IPS-11a (cell line): Measurements from ENCODE around the gene LRRC7.

Source experiments
- H3K4me3 ChIP-seq: one replicate; pipeline ENCODE4 v1.5.1; 2013; ENCODE audit warnings: low read depth, low read length, control low read depth

Gene LRRC7

GRCh38 chr1:69567652-69568420, at the start of gene LRRC7:
TSS of gene LRRC7 (plus strand) at chr1:69567922. CDS start at chr1:69568640, 718 bp downstream.
- H3K4me3 ChIP-seq = peak within 1 kb of the TSS; percentile 61

GRCh38 chr1:69519006-69519405, 48.7 kb upstream of the LRRC7 start:
- no peak overlapping the region for H3K4me3 ChIP-seq

- H3K4me3 ChIP-seq = no peak overlapping the region
Observed at GRCh38 chr1:69520326-69520725, 47.4 kb upstream of the LRRC7 start.

GRCh38 chr1:69523032-69523431, 44.7 kb upstream of the LRRC7 start:
- H3K4me3 ChIP-seq = no peak overlapping the region

- no peak overlapping the region for H3K4me3 ChIP-seq
Observed at GRCh38 chr1:69523461-69523860, 44.3 kb upstream of the LRRC7 start.

GRCh38 chr1:69524015-69524414, 43.7 kb upstream of the LRRC7 start:
- H3K4me3 ChIP-seq = no peak overlapping the region

GRCh38 chr1:69527273-69527672, 40.4 kb upstream of the LRRC7 start:
- no peak overlapping the region for H3K4me3 ChIP-seq

GRCh38 chr1:69528376-69528775, 39.3 kb upstream of the LRRC7 start:
- no peak overlapping the region for H3K4me3 ChIP-seq

- no peak overlapping the region for H3K4me3 ChIP-seq
Observed at GRCh38 chr1:69533343-69533742, 34.4 kb upstream of the LRRC7 start.

GRCh38 chr1:69534829-69535228, 32.9 kb upstream of the LRRC7 start:
- no peak overlapping the region for H3K4me3 ChIP-seq

- H3K4me3 ChIP-seq = no peak overlapping the region
Observed at GRCh38 chr1:69535490-69535889, 32.2 kb upstream of the LRRC7 start.

GRCh38 chr1:69540052-69540451, 27.7 kb upstream of the LRRC7 start:
- no peak overlapping the region for H3K4me3 ChIP-seq

GRCh38 chr1:69551476-69552324, 16.0 kb upstream of the LRRC7 start:
- H3K4me3 ChIP-seq = no peak overlapping the region

GRCh38 chr1:69553726-69554125, 14.0 kb upstream of the LRRC7 start:
- H3K4me3 ChIP-seq = no peak overlapping the region

GRCh38 chr1:69568421-69569174, 876 bp downstream of the LRRC7 start:
- peak overlapping the region; percentile 61 for H3K4me3 ChIP-seq

GRCh38 chr1:69569175-69569541, 1.4 kb downstream of the LRRC7 start:
- H3K4me3 ChIP-seq = peak overlapping the region; percentile 10

- H3K4me3 ChIP-seq = peak overlapping the region; percentile 22
Observed at GRCh38 chr1:69569576-69570328, 2.0 kb downstream of the LRRC7 start.

- H3K4me3 ChIP-seq = no peak overlapping the region
Observed at GRCh38 chr1:69570356-69570755, 2.6 kb downstream of the LRRC7 start.

GRCh38 chr1:69572921-69573320, 5.2 kb downstream of the LRRC7 start:
- H3K4me3 ChIP-seq = no peak overlapping the region

- no peak overlapping the region for H3K4me3 ChIP-seq
Observed at GRCh38 chr1:69573911-69574310, 6.2 kb downstream of the LRRC7 start.

- H3K4me3 ChIP-seq = no peak overlapping the region
Observed at GRCh38 chr1:69585666-69586065, 17.9 kb downstream of the LRRC7 start.
